GM19438 (cell line): ENCODE measurements around the gene PEX12.
"Not testable (repeated sequence)": the region's sequence is repeated elsewhere in the genome, so short reads cannot be mapped to it uniquely, and the experiment has no call there.

Experiments used
- ATAC-seq: cut with Tn5 transposase; IDR thresholded peaks from one replicate; pipeline ENCODE4 v1.9.1; 2021; ENCODE audit warnings: low read depth; ENCODE audit not compliant: unreplicated experiment

The PEX12 gene

GRCh38 chr17:35578197-35578928 is at the start of gene PEX12:
TSS of gene PEX12 (minus strand) at chr17:35578571. CDS start at chr17:35578021, 550 bp downstream.
- ATAC-seq, result peak; percentile 86

DNA sequence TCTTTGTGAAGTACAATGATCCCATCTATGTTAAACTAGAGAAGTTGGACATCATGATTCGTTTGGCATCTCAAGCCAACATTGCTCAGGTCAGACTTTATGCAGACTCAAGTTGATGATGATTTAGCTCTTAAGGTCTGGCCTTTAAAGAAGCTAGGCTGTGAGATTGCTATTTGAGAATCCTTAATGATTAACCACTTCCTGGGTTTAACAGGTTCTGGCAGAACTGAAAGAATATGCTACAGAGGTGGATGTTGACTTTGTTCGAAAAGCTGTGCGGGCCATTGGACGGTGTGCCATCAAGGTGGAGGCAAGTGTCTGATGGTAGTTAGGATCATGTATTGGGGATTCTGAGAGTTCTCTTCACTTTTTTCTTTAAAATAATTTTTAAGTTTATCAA is 49.0 kb upstream of the PEX12 start:
- ATAC-seq, result no peak

DNA sequence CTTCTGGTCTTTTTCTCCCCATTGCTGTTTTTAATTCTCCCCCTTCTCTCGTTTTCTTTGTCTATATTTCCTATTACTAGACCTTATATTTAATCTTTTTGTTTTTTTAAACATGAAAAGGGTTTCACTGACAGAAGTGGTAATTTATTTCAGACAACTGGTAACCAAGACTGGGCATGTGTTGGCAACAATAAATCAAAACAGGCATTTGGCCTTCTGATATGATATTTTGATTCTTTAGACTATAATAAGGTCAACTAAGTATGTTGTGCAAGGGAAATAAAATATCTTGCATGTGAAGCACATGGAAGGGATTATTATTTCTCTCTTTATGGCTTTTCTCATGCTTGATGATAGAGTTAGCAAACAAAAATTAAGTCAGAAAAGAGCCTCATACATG is 43.4 kb upstream of the PEX12 start:
- ATAC-seq, result no peak

DNA sequence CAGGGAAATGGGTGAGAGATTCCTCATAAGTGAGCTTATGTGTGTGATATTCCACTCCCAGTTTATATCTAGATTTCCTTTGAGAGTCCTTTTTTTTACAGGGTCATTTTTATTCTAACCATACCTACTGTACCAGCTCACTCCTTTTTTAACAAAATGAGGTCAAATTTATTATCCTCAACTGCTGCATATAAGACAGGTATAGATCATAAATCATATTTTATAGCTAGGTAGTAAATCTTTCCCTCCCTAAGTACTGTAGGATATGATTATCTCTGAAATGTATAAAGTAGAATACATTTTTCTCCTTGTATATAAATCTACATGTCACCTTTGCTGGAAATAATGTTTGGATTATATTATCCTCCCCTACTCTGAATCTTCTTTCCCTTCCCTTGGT is 40.3 kb upstream of the PEX12 start:
- ATAC-seq, result no peak

GRCh38 chr17:35617505-35617904 is 39.1 kb upstream of the PEX12 start:
- no peak for ATAC-seq

- no peak for ATAC-seq
These were observed 38.2 kb upstream of the PEX12 start for GRCh38 chr17:35616536-35616935.

- no peak for ATAC-seq
These were observed 36.4 kb upstream of the PEX12 start for GRCh38 chr17:35614810-35615209.

DNA sequence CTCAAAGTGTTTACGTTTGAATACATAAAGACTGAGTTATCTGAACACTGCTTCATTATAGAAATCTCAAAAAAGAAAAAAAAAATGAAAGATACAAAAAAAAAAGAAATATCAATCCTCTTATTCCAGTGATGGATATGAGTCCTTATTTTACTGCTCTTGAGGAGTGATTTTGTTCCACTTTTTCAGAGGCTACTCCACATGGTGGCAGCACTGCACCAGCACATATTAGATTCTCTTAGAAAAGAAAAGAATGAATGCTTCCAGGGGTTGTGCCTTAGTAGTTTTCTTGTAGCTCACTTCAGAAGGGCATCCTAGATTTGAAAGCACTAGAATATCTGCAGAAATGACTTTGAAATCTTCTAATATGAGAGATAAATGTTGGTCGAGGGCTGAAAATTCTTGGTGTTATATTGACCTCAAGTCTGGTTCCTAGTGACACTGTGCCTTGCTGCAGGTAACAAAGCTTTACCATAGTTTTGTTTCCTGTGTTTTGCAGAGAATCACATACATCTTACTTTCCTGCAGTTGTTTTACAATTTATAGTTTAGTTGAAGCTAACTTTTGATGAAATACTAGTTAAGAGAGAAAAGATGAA is 34.7 kb upstream of the PEX12 start:
- no peak for ATAC-seq

DNA sequence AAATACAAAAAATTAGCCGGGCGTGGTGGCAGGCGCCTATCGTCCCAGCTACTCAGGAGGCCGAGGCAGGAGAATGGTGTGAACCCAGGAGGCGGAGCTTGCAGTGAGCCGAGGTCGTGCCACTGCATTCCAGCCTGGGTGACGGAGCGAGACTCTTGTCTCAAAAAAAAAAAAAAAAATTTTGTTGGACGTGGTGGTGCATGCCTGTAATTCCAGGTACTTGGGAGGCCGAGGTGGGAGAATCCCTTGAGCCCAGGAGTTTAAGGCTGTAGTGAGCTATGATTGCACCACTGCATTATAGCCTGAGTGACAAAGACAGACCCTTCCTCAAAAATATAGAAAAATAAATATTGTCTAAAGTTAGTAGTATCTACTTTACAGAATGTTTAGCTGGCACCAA is 32.4 kb upstream of the PEX12 start:
- not testable (repeated sequence) for ATAC-seq

DNA sequence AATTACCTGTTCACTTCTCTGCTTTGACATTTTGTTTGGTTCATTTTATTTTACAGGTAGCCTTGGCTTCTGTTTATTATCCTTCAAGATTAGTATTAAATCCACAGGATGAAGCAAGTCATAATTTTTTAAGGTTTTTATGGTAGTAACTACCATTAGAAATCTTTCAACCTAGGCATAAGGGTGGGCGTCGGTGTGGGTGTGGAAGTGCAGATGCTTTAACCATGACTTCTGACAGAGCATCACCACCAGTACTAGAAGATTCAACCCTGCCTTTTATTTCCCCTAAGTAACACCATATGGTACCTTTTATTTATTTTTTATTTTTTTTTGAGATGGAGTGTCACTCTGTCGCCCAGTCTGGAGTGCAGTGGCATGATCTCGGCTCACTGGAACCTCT is 31.5 kb upstream of the PEX12 start:
- ATAC-seq, result no peak

DNA sequence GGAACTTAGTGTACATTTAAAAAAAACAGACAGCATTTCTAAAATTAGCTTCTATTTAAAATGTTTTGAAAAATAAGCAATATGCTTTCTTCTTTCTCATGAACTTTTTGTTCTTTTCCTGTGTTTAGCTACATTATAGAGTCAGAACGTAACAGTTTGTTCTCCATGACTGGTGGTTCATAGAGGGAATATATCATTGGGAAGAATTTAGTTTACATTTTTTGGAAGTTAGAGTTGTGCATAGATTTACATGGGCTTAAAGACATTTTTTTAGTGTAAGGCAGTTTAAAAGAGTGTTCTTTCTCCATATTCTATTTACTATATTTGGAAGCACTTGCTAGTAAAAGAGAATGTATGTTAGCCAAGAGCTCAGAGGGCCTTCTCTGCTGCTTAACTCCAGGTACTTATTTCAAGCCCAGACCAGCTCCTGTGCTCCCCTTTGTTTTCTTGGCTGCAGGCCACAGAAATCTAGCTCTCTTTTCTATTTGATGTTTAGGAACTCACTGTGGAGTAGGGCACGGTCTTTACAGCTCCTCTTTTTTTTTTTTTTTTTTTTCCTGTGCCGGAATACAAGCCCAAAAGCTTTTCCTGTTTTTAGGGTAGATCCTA is 29.0 kb upstream of the PEX12 start:
- no peak for ATAC-seq

DNA sequence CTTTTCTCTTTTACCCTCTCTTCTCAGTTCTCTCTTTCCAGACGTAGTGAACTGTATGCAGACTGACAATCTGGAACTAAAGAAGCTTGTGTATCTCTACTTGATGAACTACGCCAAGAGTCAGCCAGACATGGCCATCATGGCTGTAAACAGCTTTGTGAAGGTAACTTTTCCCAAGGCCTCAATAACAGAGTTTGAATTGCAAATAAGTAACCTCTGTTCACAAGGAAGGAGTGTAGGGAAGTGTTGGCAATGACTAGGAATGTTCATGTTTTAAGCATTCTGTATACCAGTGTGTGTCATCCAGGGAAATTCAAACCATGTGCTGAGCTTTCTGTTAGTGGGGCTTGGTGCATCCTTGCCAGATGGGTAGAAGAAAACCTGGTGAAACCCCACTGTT is 27.3 kb upstream of the PEX12 start:
- ATAC-seq, result no peak

DNA sequence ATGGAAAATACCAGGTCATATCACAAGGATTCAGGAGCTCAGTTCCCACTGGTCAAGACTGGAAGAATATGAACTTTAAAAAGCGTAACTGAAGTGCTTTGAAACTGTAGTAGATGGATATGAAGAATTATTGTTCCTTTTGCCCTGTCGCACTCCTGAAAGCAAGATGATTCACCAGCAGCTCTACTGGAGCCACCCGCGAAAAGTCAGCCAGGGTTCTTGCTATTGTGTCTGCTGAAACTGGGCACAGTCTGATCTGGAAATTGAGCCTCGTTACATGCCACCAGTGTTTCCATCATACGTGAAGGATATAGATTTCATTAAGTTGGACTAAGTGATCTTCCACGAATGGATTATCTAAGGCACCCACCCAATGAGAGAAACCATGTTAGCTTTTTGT is 25.3 kb upstream of the PEX12 start:
- ATAC-seq, result no peak

GRCh38 chr17:35597604-35598003 is 19.2 kb upstream of the PEX12 start:
- ATAC-seq, result no peak

DNA sequence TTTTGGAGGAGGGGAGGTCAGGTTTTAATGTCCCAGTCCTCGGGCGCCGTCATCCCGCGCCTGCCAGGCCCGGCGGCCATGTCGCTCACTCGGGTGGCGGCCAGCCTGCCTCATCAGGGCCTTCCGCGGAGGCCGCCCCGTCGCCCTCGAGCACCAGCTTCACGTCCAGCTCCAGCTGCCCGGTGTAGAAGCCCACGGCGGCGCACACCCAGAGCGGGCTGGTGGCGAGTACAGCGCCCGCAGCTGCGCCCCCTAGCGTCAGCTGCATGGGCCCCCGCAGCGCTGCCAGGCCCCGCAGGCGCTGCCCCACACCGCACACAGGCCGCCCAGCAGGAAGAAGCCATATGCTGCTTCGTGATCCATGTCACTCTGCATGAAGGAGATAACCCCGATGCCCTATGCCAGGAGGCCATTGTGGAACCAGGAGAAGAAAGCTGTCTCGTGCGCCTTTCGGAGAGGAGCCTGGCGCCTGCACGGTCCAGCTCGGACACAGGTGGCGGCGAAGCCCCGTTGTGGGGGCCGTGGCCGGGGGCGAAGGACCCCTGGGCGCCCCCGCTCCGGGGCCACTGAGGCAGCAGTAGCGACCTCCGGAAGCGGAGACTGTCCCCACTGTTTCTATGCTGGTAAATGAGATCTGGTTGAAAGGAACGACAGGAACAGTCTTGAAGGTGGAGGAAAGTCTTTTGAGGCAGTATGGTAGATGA is 18.3 kb upstream of the PEX12 start:
- no peak for ATAC-seq

DNA sequence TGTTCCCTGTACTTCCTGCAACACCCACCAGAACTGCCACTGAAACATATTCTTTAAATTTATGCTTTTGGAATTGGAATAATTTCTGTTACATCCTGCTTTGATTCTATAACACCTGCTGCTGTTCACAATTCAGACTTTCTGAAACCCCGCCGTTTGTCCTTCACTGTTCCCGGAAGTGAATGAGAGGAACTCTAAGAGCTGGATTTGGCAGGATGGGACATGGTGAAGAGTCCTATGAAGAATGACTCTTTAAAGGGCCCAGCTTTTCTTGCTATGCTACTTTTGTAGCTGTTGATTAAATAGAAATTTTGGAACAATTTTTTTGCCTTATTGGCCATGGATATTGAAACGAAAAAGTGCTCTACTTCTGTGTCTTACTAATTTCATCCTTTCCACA is 17.7 kb upstream of the PEX12 start:
- no peak for ATAC-seq

DNA sequence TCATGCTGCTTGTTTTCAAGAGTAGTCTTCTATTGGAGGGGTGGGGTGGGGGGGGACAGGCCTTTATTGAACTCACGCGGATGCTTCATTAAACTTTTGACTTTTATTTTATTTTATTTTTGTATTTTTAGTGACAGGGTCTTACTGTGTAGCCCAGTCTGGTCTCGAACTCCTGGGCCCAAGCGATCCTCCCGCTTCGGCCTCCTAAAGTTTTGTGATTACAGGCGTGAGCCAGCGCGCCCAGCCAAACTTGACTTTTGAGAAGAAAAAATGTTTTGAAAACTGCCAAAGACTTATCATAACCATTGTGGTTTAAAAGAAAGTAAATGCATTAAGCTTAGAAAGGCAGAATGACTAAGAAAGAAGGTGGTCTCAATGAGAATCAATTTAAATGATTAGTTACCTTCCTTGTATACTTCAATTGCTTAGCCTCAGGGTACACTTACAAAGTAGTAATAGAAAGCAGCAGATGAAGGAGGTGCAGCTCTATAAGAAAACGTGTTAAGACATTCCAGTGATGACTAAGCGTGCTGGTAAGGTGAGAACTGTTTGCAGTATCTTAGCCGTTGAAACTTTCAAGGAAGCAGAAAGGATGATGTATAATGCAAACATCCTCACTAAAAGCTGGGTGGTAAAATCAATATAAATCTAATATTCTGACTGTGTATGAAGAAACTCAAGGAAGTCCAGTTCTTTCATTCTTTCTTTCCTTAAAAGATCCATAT is 10.0 kb upstream of the PEX12 start:
- ATAC-seq, result no peak

DNA sequence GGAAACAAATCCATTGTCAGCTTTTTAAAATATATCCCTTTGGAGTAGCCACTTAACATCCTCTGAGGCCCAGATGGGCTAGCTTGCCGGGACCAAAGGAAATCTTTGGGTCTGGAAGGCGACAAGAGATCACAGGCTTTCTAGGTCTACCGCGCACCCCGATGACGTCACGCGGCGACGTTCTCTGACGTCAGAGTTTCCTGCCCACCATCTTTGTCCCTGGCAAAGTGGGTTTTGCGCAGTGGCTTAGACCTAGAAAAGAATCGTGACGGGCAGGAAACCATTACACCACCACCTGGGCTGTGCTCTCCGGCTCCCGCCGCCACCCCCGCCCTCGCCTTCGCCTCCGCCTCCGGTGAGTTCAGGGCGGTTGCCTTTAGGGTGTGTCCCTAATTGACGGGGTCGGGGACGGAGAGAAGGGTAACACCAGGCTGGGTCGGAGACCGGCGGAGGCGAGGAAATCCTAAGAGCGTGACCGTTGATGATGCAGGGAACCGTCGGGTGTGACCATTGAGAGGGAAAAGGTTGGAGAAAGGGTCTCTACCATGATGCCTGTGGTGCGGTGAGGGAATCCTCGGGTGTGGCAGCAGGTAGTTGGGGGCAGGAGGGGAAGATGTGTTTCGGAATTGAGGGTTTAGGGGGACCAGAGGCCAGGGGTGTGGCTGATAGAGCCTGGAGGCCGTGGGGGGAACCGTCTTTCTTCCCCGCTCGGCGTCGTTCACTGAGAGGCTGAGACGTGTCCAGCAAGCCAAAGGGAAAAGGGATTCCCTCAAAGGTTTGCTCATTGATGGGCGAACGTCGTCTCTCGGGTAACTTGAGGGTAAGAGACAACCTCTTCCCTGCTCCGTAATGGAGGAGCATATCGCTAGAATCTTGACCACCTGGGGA is 8.9 kb upstream of the PEX12 start, which contains the start of gene AP2B1:
TSS of gene AP2B1 (plus strand) at position 249 of the 888 bp plus-strand sequence. CDS start 6,709 bp downstream, outside the sequence.
- ATAC-seq, result no peak

DNA sequence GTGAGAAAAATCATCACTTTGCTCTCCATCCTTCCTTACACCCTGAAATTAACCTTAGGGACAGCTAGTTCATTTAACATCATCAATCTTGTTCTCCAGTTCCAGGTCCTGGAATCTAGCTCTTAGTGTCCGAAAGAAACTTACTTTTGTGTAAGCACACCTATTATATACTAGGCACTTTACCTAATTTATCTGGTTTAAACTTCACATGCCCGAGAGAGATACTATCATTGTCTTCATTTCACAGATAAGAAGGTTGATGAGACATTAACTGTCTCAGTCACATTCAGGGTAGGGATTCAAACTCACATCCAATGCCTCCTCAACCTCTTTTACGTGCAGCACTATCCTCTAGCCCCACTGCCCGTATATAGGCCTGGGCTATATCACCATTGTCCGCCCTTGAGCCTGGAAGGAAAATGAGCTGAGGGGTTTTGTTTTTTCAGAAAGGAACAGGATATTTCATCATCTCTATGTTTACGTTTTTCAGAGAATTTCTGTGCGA is 8.2 kb upstream of the PEX12 start:
- no peak for ATAC-seq
